HG03097 (cell line): Measurements from ENCODE around the gene RGS7.
"Not testable (repeated sequence)": the region's sequence is repeated elsewhere in the genome, so short reads cannot be mapped to it uniquely, and the experiment has no call there.

Experiments used
- ATAC-seq: cut with Tn5 transposase; IDR thresholded peaks from one replicate; pipeline ENCODE4 v1.9.1; 2021; ENCODE audit not compliant: unreplicated experiment, low FRiP score

RGS7 gene

DNA sequence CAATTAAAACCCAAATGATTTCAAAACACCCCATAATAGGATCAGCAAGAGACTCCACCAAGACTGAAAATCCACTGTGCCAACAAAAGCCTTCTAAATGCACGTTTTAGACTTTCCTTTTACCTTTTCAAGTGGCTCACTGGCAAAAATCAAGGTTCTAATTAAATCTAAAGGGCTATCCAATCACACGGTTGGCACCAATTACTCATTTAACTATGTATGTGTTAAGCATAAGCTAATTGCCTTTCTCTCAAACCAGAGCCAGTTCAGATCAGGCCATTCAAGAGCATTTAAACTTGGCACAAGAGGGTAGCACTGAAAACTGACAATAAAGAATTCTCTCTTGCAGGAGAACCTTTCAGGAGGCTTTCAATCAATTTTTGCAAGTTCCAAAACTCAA is 139.5 kb downstream of the RGS7 start:
- ATAC-seq, result no peak

DNA sequence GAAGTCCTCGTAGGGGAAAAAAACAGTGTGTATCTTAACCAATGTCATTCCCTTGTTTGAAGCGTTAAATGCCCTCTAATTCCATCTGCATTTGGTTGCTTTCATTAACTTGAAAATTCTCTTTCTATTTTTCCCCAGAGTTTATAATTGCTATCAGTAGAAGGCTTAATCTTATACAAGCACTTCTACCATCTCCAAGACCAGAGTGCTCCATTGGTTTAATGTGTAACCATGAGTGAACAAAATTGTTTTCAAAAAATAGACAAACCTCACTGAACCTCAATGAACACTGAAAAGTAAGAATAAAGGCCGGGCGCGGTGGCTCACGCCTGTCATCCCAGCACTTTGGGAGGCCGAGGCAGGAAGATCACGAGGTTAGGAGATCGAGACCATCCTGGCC is 141.3 kb downstream of the RGS7 start:
- no peak for ATAC-seq

DNA sequence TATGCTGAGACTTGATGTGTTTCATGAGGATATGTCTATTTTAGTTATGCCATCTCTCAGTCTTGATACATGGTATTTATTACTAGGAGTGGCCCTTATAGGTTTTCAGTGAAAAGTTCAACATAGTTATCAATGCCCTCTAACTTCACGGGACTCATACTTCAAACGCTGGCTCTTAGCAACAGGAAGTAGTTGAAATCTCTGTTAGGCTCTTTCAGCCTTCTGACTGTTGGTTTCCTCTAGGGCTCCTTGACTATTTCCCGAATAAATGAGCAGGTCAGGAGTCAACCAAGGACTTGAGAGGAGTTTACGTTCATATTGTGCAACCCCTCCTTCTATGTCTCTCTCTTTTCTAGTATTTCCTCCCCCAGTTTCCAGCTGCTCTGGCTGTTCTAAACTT is 141.8 kb downstream of the RGS7 start:
- no peak for ATAC-seq

DNA sequence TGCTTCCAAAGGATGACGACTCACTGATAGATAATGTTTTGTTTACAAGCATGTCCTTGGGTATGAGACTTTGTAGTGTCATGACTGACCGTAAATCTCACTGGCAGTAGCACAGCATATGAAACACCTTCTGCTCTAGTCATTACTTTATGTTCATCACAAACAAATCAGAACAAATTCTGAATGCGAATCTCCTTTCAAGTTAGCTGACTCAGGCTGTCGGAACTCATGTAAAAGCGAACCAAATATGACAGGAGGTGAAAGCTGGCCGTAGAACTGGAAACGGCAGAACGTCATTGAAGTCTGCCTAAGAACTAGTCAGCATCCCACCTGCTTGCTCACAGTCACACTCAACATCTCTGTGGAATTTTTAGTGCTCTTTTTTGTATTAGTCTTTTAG is 143.9 kb downstream of the RGS7 start:
- ATAC-seq, result no peak

DNA sequence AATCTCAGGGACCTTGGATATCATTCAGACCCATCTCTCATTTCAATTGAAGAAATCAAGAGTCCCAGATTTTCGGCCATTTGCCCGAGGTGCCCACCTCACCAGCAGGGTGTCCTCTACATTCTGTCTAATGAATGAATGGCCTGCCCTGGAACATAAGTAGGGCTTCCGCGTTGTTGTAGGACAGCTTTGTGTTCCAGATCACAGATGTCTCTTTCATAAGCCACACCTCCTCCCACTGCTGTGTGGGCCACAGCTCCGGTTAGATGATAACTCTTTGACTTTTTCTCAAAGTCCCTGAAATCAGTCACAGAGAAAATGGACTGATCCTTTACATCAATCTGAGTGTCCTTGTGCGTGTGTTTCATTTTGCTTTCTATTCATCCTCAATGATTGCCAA is 144.4 kb downstream of the RGS7 start:
- no peak for ATAC-seq

DNA sequence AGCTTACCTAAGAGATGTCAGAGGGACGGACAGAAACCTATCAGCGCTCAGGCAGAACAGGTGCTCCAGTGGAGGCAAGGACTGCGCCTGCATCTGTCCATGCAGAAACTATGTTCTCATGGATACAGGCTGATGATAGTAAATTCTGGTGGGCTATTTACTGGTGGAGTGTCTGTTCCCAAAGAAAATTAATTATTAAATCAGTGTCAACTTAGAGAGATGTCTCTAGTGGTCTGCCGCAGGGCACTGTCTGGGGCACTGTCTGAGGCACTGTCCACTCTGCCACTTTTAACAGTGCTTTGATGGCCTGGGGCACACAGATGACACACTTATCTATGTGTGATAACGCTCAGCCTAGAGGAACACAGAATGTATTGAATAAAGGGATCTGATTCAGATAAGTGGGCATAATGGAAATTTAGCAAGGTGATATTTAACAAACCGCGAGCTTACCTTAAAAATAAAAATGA is 148.1 kb downstream of the RGS7 start:
- no peak for ATAC-seq

DNA sequence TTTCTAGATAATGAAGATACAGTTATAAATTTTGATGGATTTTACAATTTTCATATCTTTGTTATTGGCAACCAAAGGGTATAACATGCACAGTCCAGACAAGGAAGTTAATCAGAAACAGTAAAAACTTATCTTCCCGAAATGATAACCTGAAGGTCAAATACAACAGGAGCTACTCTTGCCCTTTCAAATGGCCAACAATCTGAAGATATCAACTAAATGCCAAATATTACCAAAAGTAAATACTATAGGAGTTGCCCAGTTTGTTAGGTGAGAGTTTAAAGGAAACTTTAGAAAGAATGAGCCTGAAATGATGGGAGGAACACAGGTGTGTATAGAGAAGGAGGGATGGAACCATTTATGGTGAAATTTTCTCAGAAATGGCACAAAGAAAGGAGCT is 153.2 kb downstream of the RGS7 start:
- ATAC-seq, result no peak

DNA sequence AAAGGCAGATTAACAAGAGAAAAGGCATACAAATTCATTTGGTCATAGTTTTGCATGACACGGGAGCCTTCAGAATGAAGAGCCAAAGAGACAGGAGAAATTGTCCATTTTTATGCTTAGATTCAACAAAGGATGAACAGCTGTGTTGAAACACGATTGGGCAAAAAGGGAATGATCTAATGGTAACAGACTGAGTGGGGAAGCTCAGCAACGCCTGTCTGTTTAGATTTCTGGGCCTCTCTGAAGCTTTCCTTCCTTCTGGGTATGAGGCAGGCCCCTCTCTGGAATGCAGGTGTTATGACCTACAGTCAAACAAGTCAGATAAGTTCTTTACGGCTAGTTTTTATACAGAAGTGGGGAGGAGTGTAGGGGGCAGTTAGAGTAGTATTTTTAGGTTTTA is 154.6 kb downstream of the RGS7 start:
- no peak for ATAC-seq

DNA sequence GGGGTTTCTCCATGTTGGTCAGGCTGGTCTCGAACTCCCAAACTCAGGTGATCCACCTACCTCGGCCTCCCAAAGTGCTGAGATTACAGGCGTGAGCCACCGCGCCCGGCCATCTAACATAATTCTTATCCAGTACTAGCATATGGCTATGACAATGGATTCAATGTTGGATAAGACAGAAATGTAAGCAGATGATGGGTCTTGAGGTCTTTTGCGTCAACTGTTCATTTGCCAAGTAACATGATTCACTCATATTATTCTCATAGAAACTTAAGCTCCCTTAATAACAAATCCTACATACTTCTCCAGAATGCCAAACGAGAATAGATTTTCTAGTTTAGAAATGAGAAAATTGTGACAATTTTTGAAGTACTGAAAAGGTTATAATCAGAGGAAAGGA is 170.3 kb downstream of the RGS7 start:
- ATAC-seq, result no peak

DNA sequence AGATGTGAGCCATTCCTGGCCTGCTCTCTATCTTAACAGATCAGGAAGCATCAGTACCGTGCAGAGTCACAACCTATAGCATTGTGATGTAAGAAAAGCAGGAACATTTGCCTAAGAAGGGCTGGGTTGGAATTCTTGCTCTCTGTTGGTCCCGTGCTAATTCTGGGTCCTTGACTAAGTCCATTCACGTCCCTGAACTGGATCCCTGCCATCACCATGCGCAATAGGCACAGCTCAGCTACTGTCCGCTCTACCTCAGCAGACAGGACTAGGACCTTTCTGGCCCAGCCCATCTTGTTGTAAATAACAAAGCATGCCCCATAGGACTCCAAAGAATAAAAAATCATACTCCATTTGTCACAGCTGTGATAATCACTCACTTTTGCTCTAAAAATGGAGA is 175.0 kb downstream of the RGS7 start:
- ATAC-seq, result no peak

DNA sequence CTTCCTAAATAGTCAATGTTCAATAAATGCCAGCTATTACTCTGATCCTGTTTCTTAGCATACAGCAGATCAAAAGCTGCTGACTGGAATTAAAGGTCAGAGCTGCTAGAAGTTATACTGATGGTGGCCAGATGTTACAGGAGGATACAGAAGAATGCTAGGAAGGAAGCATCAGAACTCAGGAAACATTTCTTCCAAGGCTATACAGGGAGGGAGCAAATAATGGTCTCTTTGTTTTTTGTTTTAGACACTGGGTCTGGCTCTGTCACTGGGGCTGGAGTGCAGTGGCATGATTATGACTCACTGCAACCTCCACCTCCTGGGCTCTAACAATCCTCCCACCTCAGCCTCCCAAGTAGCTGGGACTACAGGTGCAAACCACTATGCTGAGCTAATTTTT is 175.5 kb downstream of the RGS7 start:
- ATAC-seq, result no peak

DNA sequence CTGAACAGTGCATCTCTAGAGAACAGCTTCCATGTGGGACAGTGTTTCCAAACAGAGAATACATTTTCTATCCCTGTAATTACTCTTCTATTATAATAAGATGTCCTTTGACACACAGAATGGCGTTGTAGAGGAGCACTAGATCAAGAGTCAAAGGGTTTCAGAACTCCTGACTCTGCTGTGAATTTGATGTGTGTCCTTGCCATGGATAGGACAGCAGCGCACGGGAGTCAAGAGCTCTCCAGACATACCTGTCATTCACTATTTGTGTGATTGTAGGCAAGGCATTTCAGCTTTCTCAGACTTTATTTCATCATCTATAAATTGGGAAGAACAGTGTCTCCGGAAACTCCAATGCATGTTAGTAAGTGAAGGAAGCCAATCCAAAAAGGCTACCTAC is 176.4 kb downstream of the RGS7 start:
- no peak for ATAC-seq

DNA sequence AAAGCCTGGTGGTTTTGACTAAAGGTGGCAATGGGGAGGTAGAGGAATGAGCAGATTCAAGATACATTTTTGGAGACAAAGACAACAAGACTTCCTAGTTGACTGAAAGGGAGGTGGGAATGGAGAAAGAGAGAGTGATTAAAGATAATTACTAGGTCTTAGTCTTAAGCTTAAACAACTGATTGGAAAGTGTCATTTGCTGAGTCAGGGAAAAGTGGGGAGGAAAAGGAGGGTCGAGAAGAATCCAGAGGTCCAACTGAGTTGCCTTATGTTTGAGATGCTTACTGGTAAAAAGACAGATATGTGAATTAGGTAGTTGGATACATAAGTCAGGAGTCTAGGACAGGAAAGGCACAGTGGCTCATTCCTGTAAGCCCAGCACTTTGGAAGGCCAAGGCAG is 179.3 kb downstream of the RGS7 start:
- no peak for ATAC-seq

DNA sequence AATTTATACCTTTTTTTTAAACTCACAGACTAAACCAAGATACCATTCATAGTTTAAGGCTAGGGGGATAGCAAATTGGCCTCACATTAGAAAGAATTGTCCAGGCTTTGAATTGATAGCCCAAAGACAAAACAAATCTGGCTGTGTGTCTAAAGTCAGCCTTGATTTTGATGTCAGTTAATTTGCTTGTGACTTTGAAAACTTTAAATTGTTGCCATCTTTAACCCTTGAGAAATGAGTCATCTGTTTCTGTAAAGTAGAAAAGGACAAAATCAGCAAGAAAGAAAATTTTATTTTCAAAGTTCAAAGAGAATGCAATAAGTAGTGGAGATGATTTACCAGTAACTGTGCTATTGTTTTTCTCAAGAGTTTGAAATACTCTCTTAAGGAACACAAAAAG is 184.5 kb downstream of the RGS7 start:
- no peak for ATAC-seq

DNA sequence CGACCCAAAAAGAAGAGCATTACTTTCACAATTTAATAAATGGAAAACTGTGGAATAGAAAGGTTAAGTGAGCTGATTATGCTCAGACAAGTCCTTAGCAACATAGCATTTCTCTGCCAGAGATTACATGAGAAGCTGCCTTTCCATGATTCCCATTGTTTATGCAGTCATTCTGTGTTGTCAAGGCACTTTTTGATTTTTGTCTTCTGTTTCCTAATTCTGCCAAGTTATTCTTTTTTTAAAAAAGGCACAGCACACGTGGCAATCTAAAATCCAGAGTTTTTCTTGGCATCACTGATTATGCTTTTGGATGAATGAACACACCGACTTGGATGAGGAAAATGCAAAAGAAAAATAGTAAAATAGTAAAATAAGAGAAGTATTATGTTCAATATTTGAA is 185.0 kb downstream of the RGS7 start:
- no peak for ATAC-seq

DNA sequence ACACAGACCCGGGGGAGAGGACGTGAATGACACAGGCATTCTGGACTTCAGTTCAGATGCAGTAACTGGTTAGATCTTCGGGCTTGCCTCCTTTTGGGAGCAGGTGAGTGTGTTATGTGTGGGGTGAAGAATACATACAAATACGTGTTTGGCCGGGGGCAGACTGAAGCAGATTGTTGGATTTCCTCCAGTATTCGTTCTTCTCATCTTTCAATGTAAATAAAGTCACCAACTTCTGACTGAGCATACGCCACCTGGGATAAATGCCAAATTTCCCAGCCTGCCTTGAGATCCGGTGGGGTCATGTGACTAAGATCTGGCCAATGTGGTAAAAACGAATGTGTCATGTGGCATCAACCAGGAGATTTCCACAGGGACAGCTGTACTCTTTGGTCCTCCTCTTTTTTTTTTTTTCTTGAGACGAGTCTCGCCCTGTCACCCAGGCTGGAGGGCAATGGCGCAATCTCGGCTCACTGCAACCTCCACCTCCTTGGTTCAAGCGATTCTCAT is 189.8 kb downstream of the RGS7 start:
- no peak for ATAC-seq

DNA sequence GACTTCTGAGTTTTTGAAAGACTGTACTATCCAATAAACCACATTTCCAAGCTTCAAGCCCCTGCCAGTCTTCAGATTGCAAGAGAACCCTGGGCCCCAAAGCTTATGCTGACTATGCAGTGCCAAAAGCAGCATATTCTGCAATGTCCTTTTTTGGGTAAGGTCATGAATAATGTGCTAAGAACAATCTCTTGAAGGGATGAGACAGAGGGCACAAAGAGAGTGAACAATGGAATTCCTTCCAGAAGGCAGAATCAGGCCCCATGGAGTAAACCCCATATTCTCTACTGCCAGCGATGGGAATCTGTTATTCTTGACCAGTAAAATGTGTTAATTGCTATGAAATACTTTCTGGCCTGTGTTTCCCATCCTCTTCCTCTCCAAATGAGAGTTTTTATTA is 190.4 kb downstream of the RGS7 start:
- no peak for ATAC-seq

DNA sequence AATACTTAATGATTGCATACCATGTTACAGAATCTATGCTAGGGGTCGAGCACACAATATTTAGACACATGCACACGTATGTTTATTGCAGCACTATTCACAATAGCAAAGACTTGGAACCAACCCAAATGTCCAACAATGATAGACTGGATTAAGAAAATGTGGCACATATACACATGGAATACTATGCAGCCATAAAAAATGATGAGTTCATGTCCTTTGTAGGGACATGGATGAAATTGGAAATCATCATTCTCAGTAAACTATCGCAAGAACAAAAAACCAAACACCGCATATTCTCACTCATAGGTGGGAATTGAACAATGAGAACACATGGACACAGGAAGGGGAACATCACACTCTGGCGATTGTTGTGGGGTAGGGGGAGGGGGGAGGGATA is 191.7 kb downstream of the RGS7 start:
- not testable (repeated sequence) for ATAC-seq

DNA sequence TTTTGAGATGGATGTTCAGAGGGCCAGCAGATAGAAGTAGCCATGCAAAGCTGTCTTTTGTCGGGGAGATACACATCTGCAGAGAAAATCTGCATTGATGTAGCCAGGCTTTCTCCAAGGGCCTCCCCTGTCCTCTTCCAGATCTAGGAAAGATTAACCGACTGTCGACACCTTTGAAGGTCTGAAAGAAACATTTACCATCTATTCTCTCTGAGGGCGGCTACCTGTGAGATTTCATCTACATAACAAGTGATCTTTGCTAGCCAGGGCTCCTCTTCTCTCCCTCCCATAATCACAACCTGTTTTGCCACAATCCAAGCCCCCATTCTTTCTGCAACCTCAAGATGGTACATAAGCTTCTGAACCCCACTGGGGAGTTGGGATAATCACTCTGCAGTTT is 193.6 kb downstream of the RGS7 start:
- no peak for ATAC-seq

DNA sequence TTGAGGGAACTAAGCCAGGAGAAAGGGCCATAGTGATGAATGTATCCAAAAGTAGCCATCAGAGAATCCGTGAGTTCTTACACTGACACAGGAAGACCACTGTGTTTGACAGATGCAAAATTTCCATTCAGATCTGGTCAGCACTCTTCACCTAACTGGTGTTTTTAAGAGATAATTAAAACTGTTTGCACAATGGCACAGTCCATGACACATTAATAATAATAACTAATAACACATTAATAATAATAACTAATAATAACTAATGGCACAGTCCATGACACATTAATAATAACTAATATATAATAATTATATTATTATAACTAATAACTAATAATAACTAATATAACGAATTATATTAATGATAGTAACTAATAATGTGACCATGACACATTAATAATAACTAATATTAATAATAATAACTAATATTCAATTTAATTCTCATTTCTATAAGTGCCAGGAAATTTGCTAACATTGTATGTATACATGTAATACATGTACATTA is 195.8 kb downstream of the RGS7 start:
- no peak for ATAC-seq

DNA sequence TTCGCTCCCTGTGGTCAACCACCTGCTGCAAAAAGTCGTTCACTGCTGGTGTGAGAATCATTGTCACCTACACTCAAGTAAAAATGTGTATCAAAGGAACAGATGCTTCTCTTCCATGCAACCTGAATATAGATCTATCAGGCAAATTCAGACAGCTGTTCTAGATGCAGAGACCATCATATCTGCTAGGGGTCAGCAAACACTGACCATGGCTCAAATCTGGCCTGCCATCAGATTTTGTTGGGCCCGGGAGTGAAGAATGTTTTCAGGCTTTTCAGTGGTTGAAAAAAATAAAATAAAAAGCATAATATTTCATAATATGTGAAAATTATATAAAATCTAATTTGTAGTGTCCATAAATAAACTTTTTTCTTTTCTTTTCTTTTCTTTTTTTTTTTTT is 199.6 kb downstream of the RGS7 start:
- no peak for ATAC-seq

DNA sequence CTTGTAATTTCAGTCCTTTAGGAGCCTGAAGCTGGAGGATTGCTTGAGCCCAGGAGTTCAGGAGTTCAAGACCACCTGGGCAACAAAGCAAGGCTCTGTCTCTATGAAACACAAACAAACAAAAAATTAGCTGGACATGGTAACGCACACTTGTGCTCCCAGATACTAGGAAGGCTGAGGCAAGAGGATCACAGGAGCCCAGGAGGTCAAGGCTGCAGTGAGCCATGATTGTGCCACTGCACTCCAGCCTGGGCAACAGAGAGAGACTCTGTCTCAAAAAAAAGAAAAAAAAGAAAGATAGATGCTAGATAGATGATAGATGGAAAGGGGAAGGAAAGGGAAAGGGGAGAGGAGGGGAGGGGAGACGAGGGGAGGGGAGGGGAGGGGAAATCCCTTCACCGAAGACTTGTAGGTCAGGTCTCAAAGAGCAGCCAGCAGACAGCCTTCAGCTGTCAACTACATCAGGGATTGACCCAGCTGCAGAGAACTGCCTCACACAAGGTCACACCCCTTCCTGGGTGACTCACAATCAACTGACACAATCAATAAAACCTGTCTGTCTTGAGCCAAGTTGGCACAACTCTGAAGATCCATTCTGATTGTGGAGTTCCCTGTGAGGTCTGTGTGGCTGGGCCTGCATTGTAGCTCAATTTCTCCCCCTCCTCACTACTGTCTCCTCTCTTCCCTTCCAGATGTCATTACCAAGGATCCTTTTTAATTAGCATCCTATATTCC is 200.6 kb downstream of the RGS7 start:
- ATAC-seq, result no peak

DNA sequence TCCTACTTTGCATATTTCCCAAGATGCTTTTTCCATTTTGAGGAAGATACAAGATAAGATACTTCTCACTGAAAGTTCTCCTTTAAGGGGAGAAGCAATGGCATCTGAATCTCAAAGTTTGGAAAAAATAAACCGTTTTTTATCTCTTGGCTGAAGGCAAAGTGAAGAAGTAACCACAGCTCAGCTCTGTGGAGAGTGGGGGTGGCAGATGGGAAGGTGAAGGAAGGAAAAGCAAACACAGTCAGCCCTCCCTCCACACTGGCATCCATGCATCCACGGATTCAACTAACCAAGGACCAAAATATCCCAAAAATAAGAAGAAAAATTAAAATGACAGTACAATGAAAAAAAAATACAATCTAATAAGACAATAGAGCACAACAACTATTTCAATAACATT is 211.1 kb downstream of the RGS7 start:
- no peak for ATAC-seq
